ENCODE data around the gene POLR2A.

DNA sequence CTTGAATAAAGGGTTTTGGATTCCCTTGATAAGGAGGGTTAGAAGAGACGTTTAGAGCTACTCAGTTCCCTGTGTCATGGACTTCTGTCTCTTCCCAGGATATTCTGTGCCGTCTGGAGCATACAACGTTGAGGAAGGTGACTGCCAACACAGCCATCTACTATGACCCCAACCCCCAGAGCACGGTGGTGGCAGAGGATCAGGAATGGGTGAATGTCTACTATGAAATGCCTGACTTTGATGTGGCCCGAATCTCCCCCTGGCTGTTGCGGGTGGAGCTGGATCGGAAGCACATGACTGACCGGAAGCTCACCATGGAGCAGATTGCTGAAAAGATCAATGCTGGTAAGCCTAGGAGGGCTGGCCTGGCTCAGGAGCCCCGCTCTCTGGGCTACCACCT lies 24.7 kb downstream of the POLR2A start:
- TF ChIP-seq CTCF (conservative IDR thresholded peaks at IDR 0.05; ENCODE audit: low read depth, low read length) (no peak), EZH2 (IDR thresholded peaks at IDR 0.05; ENCODE audit: low read length, unreplicated experiment) (no peak)
